GM18858 (cell line): ENCODE measurements around the gene EPS8L3.
"Not testable (repeated sequence)": the region's sequence is repeated elsewhere in the genome, so short reads cannot be mapped to it uniquely, and the experiment has no call there.

Experiments used
- ATAC-seq: cut with Tn5 transposase; IDR thresholded peaks from one replicate; pipeline ENCODE4 v1.9.1; 2021; ENCODE audit not compliant: unreplicated experiment

The EPS8L3 gene

DNA sequence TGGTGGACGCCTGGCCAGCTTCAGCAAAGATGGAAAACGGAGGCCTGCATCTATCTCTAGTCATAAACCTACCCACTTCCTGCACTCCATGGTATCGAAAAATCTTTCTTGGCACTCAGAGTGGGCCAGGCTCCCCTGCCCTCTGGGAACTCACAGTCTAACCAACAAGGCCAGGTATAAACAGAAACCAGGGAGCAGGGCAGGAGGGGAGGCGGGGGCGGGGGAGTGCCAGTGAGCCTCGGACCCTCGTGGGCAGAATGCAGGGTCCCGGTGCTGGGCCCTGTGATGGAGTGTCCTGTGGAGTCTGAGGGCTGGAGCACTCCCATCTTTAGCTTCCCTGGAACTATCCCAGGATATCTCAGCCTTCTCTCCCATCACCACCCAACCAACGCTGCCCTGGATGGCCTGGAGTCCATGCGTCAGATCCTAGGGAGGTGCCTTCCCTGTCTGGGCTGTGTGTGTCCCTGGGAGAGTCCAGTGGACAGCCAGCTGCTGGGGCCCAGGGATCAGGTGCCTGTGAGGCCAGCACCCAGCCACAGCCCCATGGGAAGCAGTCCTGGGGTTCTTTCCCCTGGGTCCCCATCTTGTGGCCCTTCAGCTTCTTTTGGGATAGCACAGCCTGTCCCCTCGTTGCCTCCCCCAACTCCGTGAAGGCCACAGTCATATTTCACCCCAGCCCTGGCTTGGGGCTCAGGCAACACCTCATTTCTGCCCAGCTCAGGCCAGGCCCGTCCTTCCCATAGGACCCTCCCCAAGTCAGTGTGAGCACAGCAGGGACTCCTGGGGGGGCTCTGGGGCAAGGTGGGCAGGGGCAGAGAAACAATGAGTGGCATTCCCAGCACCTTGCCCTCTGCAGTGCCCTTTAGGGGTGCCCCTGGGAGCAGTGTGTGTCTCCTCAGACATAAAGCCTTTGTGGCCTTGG is 1.1 kb upstream of the EPS8L3 start:
- ATAC-seq, result no peak

GRCh38 chr1:109762821-109763645 is 690 bp downstream of the EPS8L3 start:
- no peak for ATAC-seq

DNA sequence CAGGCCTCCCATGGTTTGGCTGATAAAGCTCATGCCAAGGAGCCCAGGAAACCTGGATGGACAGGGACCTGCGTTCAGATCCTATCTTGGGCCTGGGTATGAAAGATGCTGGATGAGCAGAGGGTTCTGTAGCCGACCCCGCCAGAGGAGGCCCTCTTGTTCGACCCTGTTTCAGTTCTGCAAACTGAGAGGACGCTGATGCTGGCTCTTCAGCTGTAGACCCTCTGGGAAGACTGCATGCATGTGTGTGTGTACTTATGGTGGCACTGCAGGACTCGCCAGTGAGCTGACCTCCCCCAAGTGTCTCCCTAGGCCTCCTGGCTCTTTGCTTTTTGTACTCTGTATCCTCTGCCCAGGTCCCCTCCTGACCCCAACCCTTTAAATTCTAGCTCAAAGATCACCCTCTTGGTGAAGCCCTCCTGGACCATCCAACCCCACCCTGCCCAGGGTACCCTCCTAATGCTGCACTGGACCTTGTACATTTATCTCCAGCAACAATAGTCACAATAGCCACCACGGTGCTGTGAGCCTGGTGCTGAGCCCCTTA is 1.6 kb downstream of the EPS8L3 start:
- no peak for ATAC-seq

- ATAC-seq, result no peak
These were observed 2.3 kb downstream of the EPS8L3 start for GRCh38 chr1:109761227-109762038.

DNA sequence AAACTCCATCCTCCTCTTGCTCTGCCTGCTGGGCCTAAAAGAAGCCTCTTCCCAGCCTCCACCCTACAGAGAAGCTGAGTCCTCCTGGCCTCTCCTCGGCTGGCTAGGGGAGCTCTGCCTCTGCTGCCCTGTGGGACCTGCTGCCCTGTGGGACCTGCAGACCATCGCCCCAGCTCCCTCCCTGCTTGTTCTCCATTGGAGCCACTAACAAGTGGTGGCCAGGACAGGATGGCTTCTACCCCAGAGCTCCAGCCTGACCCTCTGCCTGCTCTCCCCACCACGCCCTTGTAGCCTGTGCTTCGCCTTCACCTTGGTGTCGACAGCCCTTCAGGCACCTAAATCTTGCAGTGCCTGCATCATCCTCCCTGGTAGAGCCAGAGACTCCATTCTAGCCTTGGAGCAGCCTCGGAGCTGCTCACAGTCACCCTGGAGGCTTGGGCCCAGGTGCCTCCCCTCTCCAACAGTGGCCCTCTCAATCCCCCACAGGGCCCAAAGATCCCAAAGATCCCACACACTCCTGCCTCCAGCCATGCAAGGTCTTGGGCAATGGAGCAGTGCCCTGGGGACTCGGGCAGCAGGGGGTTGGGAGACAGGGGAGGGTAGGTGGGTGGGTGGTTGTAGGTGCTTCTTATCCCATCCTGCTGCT is 3.0 kb downstream of the EPS8L3 start:
- no peak for ATAC-seq

DNA sequence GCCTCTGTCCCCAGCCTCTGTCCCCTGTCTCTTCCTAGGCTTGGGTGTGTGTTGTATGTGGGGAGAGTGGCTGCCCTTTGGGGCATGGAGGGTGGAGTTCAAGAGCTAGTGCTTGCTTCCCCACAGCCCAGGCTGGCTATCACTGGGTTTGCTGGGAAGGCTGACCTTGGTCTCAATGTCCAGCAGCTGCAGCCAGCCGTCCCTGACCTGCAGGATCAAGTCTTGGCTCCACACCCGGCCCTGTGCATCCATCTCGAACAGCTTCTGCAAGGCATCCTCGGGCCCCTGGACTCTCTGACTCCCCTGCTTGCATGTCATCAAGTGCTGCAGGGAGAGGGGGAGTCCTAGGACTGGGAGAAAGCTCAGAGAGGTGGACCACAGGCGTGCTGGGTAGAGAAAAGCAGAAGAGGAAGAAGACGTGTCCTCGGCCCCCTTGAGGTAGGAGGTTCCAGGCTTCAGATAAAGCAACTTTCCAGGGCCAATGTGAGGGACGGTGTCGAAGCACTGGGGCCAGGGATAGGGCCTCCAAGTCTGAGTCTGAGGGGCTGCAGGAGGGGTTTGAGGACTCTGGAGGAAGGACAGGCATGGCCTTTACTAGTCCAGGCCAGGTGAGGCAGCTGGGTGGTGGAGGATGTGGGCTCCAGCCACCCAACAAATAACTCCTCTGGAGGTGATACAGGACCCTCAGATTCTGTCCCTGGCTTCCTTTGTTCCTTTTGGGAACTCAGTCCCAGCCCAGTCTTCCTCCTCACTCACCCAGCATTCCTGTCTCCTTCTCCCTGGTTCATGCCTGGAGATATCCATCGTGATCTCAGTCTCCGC is 4.0 kb downstream of the EPS8L3 start:
- no peak for ATAC-seq

- no peak for ATAC-seq
These were observed 5.6 kb downstream of the EPS8L3 start for GRCh38 chr1:109757936-109758786.

GRCh38 chr1:109756848-109757521 is 6.7 kb downstream of the EPS8L3 start:
- ATAC-seq, result no peak

DNA sequence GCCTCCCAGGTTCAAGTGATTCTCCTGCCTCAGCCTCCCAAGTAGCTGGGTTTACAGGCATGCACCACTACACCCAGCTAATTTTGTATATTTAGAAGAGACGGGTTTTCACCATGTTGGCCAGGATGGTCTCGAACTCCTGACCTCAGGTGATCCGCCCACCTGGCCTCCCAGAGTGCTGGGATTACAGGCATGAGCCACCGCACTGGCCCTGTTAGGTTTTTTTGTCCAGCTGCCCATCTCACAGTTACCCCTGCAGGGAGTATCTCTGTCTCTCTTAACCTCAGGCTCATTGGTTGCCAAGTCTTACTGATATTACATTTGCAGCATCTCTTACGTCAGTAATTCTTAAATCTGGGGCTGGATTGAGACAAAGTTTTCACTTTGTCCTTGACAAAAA is 7.4 kb downstream of the EPS8L3 start:
- ATAC-seq, result not testable (repeated sequence)

GRCh38 chr1:109754738-109755137 is 9.0 kb downstream of the EPS8L3 start:
- no peak for ATAC-seq

DNA sequence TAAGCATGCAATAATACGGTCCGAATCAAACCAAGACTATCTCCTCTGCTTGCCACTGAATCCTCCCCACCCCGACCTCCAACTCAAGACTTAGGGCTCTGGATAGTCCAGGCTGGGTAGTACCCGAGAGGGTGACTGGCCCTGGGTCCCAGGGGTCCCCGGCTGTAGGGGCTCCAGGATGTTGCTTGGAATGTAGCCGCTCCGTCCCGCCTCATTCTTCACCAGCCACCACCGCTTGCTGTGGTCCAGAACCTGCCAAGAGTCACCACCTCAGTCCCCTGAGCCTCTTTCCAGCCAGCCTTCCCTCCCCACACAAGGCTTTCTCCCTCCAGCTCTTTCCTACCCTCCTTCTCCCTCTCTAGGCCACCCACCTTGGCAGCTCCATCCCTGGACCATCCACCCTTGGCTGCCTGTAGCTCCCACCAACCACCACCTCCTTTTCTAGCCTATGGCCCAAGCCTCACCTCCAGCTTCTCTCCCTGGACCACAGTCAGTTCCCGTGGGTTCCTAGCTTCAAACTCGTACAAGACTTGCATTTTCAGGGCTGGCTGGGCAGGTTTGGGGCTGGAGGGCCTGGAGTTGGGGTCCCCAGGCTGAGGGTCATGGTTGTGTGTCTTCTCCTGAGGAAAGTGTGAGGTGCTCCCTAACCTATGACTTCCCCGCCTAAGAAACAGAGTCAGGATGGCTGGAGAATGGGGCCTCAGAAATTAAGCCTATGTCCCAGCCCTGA is 12.0 kb downstream of the EPS8L3 start:
- ATAC-seq, result no peak

- ATAC-seq, result no peak
These were observed 12.8 kb downstream of the EPS8L3 start for GRCh38 chr1:109750920-109751319.

GRCh38 chr1:109750241-109750882 is 13.4 kb downstream of the EPS8L3 start:
- ATAC-seq, result no peak

- no peak for ATAC-seq
These were observed 14.5 kb downstream of the EPS8L3 start for GRCh38 chr1:109749221-109749620.

GRCh38 chr1:109748311-109748710 is 15.4 kb downstream of the EPS8L3 start:
- ATAC-seq, result not testable (repeated sequence)

- ATAC-seq, result no peak
These were observed 22.9 kb downstream of the EPS8L3 start, which contains the start of gene GSTM3 for GRCh38 chr1:109740615-109741373. GSTM3 (minus strand) TSS chr1:109741038; CDS start chr1:109740287, 751 bp downstream.
